Measurements from ENCODE around the gene KCNG2.

Gene KCNG2

DNA sequence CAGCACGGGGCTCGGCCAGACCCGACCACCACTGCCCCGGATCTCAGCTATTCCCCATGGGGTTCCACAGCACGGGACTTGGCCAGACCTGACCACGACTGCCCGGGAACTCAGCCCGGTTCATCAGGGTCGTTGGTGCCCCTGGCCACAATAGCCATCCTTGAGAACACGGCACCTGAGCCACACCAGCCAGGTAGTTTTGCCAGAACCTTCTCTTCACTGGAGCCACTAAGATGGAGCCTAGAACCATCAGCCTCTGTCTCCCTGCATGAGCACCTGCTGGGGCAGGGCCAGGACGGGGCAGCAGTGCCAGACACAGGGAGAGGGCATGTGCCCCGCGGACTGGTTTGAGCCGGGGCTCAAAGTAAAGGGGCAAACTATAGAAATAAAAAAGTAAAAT lies 11.4 kb upstream of the KCNG2 start:
- DNase-seq = no peak

- peak; percentile 44 for DNase-seq
Measured at GRCh38 chr18:79786786-79787526, 10.8 kb upstream of the KCNG2 start.

GRCh38 chr18:79787527-79787864 lies 10.2 kb upstream of the KCNG2 start:
- DNase-seq = no peak

GRCh38 chr18:79787865-79788733 lies 9.6 kb upstream of the KCNG2 start:
- DNase-seq = peak; percentile 40

DNA sequence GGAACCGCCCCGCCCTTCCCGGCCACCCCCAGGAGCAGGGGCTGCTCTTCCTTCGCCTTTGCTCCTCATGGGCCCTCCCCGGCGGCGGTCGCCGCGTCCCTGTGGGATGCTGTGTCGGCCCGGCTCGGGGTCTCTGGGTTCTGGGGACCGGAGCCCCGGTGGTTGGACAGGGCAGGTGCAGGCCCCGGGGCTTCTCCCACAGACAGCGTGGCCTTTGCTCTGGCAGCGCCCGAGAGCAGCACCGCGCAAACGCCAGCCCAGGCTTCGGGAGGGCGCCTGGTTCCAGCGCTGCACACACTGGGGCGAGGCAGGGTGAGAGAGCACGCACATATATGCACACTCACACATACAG lies 9.0 kb upstream of the KCNG2 start:
- DNase-seq = no peak

GRCh38 chr18:79789091-79789891 lies 8.4 kb upstream of the KCNG2 start:
- no peak for DNase-seq

DNA sequence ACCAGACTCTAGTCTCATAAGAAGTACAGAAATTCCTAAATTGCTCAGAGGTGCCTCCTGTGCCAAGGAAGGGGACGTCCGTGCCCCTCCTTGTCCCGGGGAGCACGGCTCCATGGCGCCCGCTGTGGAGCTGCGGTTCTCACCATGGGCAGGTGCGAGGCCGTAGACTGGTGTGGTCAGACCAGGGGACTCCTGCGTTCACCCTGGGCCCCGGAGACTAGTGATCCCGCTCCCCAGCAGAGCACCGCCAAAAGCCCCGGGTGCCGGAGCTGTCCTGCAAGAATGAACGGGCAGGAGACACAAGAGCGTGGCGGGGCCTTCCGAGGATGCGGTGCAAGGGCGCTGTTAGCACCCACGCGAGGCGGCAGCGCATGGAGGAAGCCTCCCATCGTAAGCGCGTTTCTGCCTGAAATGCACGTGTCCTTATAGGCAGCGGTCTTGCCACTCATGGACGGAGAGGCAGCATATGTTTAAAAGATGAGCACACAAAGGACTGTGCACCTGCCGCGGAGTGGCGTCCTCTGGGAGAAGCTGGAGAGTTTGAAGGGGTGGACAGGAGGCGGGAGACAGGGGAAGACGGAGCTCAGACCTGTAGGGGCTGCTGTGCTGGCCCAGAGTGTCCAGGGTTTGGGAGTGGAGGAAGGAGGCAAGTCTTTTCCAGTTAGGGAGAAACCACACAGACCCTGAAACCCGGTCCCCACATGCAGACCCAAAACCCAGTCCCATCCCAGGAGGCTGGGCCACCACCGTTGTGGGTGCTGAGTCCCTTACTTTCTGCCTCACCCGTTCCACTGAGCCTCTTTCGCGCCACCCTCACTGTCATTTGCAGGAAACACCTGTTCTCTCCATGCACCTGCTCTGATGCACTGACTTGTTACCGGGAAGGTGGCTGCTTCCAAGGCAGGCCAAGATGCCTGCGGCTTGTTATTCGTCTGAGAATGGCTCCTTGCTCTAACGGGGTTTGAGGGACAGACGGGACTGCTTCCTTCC lies 7.5 kb upstream of the KCNG2 start:
- DNase-seq = no peak

DNA sequence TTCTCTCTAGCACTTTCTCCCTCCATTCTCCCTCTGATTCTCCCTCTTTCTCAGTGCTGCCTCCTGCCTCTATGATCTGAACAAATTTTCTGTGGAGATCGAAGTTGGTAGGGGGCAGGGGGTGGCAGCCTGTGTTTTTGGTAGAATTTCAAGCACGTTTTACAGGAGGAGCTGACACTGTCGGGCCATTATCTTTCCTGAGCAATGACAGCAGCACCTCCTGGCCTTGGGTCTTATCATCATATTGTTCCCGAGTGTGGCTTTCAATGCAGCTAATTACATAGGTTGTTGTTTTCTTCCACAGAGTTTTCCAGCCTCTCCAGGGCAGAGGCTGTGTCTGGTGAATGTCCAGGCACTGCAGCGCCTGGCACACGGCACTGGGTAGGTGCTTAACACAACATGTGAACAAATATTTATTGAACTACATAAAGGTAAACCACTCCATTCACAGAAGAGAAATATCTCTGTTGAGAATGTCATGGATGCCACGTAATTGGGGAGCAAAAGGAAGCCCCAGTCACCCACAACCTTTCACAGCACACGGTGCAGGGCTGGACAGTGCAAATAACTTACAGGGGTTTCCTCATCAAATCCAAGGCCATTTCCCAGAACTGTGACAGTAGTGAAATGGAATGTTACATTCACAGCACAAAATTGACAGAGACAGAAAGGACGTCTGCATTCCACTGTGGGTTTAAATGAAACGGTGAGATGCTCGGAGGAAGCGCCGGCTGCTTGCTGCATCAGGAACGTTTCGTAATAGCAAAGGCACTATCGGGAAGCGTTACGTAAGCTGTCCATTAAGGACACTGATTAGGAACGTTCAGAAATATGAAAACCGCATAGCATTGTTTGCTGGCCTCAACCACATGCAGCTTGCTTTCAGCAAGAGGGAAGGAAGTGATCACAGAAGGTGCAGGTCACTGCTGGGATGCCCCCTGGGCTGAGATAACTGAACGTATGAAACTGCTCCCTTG lies 6.5 kb upstream of the KCNG2 start:
- peak; percentile 96 for DNase-seq

DNA sequence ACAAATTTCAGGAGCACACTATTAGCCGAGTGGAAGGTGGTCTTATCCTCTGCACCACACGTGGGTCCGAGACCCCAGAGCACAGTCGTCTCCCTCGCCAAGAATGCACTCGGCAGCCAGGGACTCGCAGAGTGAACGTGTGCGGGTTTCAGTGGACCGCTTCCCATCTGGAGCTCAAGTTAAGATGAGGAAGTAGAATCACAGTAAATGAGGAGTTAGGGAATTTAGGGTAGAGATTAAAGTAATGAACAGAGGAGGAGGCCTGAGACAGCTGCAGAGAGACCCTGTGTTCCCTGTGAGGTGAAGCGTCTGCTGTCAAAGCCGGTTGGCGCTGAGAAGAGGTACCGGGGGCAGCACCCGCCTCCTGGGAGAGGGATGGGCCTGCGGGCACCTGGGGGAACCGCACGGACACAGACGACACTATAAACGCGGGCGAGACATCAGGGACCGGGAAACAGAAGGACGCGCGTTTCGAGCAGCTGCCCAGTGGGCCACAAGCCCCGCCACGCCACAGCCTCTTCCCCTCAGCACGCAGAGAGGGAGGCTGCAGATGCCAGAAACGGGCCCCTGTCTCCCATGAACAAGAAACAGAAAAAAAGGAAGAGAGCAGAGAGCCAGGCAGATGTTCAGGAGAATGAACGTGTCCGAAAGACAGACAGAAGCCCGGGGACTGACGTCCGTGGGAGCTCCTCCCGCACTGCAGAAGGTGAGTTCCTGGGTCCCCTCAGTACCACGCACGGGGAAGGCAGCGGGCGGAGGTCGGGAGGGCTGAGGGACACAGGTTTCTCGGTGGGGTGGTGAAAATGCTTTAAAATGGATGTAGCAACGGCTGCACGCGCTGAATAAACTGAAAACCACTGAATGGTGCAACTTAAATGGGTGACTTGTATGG lies 5.4 kb upstream of the KCNG2 start:
- DNase-seq = no peak

- peak; percentile 94 for DNase-seq
Measured at GRCh38 chr18:79792988-79793355, 4.8 kb upstream of the KCNG2 start.

- DNase-seq = no peak
Measured at GRCh38 chr18:79794846-79795245, 2.9 kb upstream of the KCNG2 start.

- DNase-seq = no peak
Measured at GRCh38 chr18:79795446-79795845, 2.3 kb upstream of the KCNG2 start.

- no peak for DNase-seq
Measured at GRCh38 chr18:79796016-79796415, 1.7 kb upstream of the KCNG2 start.

GRCh38 chr18:79796531-79797405 lies 970 bp upstream of the KCNG2 start:
- no peak for DNase-seq

- no peak for DNase-seq
Measured at GRCh38 chr18:79798346-79798998, 734 bp downstream of the KCNG2 start.

DNA sequence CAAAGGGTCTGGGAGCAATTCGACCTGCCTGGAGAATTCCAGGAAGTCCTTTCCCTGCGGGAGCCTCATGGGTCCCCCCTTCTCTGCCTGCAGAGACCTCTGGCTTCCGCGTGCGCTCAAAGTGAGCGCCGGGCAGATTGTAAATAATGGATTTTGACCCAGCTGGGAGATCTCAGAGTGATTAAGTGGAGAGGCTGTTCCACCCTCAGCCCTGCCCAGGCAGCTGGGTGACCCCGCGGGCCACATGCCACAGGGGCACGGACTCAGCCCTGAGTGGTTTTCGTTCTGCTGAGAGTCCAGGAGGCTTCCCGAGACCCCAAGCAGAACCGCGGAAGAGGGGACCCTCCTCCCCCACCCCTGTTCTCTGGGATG lies 1.2 kb downstream of the KCNG2 start:
- DNase-seq = peak; percentile 40

DNA sequence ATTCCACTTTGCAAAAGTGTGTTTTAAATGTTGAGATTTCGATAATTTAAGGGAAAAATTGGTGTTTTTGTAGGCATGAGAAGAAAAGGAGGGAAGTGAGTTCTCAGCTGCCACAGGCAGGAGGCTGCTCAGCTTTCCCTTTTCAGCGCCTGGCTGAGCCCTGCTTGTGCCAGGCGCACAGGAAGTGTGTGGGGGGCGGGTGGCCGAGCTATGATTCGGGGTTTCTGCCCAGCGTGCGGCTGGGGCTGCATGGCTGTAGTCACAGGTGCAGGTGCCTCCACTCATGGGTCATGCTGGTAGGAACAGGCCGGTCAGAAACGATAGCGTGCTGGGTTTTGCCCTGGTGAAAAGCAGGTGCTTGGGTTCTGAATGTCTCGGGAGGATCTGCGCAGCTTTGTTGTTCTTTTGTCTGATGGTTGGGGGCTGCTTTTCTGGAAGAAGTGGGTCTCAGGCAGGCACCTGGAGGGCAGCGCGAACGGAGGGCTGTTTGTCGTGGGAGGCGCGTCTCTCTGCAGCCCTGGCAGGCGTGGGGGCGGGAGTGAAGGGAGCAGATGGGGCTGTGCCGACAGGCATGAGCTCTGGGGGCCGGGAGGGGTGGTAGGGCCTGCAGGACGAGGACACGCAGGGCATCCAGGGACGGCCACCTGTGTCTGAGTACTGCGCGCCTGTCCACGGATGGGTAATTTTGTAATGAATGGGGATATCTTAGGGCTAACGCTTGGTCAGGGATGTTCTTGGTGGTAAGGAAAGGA lies 2.1 kb downstream of the KCNG2 start:
- peak; percentile 37 for DNase-seq
